Stimulated activated naive CD4-positive, alpha-beta T cell treated with Interleukin-2 at 50 U/mL for 16 hours (primary cell): ENCODE results near the gene CFHR2.
"Not testable (repeated sequence)": the region's sequence is repeated elsewhere in the genome, so short reads cannot be mapped to it uniquely, and the experiment has no call there.

Source experiments
- DNase-seq: peaks from one replicate; lab custom pipeline; 2025; lab: John Stamatoyannopoulos, UW

Gene CFHR2

DNA sequence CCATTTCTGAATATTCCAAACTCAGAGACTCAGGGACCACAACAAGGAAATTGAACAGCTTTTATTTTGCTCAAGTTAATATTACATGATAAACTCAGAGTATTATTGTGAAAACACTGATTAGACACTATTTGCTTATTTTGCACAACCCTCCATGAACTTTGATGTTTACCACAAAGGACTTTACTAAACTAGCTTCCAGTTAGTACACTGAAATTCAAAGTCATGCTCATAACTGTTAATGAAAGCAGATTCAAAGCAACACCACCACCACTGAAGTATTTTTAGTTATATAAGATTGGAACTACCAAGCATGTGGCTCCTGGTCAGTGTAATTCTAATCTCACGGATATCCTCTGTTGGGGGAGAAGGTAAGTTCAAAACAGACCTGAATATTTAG lies at the start of gene CFHR2:
CFHR2 (plus strand) TSS at position 171 of the 400 bp plus-strand sequence; CDS start at position 314, 143 bp downstream.
- not testable (repeated sequence) for DNase-seq

DNA sequence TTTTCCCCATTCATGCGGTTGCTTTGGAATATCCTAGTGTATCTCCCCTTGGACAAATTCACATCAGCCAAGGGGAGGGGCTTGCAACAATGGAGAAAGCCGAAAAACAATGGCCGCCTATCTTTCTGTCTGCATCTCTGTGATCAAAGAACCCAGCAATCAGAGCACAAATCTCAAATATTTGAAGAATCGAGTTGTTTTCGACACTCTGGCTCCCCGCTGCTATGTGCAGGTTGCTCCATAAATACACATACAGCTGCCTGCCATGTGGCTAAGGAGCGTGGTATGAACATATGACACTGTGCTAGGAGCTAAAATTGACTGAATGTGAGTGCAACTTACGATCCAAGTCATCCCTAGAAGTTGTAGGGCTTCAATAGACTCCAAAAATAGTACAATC lies 47.2 kb upstream of the CFHR2 start:
- DNase-seq: no peak

DNA sequence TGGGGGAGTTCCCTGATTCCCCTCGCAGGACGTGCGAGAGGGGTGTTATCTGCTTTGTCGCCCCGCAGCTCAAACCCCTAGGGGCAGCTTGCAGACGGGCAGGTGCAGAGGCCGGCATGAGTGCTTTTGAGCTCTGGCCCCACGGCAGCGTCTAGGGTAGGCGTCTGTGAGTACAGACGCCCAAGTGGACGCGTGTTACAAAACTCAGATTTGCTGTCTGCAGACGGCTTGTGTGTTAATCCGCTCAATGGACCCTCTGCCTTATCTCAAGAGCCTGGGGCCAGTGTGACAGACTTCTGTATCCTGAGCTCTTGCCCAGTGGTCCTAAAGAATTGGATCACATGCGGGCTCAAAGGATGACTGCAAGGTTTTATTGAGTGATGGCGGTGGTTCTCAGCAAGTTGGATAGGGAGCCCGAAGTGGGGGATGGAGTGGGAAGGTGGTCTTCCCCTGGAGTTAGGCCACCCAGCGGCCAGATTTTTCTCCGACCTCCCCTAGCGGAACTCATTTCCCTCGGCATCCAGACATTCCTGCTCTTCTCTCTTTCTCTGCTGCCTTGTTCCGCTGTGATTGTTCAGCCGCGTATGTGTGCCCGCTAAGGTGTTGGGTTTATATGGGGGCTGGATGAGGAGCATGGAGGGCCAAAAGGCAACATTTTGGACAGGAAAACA lies 46.2 kb upstream of the CFHR2 start:
- no peak for DNase-seq

DNA sequence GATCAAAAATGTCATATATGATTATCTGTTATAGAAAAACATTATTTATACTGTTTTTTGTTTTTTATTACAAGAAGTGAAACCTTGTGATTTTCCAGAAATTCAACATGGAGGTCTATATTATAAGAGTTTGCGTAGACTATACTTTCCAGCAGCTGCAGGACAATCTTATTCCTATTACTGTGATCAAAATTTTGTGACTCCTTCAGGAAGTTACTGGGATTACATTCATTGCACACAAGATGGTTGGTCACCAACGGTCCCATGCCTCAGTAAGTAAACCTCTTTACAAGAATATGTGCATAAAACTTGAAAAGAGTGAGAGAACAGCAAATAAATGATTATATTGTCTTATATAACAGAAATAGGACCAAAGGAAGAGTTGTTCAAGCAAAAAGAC lies 41.2 kb upstream of the CFHR2 start:
- DNase-seq: no peak

DNA sequence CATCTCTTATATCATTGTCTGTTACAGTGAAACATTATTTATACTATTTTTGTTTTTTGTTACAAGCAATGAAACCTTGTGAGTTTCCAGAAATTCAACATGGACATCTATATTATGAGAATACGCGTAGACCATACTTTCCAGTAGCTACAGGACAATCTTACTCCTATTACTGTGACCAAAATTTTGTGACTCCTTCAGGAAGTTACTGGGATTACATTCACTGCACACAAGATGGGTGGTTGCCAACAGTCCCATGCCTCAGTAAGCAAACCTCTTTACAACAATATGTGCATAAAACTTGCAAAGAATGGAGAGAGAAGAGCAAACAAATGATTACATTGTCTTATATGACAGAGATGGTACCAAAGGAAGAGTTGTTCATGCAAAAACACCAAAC lies 33.3 kb upstream of the CFHR2 start:
- no peak for DNase-seq

DNA sequence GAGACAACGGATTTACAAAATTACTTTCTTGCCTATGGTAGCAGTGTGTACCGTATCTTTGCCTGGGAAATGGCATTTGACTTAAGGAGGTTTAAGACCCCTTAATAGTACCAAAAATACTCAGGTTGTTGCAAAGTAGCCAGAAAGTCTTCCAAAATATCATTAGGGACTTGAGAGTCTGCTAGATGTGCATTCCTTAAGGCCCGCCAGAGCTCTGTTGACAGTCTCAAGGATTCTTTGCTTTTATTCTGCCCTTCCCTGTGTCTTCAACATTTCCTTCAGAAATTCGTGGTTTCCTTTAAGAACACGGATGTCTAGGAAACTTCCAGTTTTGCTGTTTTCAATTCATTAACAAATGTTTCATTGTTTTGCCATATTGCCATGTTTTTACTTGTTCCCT lies 31.3 kb upstream of the CFHR2 start:
- not testable (repeated sequence) for DNase-seq

DNA sequence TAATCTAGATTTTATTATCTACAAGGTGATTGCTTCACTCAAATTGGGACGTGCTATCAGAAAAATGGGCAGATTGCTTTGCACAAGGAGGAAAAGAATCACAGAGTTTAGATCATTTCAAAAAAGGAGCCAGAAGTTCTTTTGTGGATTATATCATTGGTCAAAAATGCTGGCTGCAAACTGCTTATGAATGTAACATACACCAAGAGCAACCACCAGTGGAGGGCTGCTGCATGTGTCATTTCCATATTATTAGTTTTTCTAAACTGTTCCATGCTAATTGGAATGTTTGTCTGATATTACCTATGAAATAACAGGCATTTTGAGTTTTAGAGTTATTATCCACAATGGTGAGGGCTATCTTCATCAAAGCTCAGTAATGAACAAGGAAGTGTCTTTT lies 16.7 kb upstream of the CFHR2 start:
- not testable (repeated sequence) for DNase-seq

DNA sequence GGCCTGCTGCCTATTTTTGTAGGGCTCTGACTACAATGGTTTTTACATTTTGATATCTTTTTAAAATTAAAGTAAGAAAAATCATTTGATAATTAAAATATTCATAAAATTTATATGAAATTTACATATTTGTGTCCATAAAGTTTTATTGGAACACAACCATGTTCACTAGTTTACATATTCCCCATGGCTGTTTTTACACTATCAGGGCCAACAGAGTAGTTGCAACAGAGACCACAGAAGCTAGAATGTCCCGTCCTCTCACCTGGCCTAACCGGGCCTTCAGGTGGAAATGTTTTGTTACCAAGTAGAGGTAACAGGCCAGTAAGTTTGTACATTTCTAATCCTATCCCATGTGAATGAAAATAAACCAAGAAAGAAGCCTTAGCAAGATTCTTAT lies 10.7 kb upstream of the CFHR2 start:
- not testable (repeated sequence) for DNase-seq

DNA sequence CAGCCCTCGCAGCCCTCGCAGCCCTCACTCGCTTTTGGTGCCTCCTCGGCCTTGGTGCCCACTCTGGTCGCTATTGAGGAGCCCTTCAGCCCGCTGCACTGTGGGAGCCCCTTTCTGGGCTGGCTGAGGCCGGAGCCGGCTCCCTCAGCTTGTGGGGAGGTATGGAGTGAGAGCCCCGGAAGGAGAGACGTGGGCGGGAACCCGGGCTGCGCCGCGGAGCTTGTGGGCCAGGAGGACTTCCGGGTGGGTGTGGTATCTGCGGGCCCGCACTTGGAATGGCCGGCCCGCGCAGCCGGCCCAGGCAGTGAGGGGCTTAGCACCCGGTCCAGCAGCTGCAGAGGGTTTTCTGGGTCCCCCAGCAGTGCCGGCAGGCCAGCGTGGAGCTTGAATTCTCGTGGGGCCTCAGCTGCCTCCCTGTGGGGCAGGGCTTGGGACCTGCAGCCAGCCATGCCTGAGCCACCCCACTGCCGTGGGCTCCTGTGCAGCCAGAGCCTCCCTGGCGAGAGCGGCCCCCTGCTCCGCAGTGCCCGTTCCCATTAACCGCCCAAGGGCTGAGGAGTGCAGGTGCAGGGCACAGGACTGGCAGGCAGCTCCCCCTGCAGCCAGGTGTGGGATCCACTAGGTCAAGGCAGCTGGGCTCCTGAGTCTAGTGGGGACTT lies 9.9 kb upstream of the CFHR2 start:
- DNase-seq: no peak

DNA sequence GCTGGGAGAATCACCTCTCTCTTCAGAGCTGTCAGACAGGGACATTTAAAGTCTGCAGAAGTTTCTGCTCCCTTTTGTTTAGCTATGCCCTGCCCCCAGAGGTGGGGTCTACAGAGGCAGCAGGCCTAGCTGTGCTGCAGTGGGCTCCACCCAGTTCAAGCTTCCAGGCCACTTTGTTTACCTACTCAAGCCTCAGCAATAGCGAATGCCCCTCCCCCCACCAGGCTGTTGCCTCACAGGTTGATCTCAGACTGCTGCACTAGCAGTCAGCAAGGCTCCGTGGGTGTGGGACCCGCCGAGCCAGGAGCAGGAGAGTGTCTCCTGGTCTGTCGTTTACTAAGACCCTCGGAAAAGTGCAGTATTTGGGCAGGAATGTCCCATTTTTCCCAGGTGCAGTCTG lies 2.1 kb upstream of the CFHR2 start:
- DNase-seq: not testable (repeated sequence)

DNA sequence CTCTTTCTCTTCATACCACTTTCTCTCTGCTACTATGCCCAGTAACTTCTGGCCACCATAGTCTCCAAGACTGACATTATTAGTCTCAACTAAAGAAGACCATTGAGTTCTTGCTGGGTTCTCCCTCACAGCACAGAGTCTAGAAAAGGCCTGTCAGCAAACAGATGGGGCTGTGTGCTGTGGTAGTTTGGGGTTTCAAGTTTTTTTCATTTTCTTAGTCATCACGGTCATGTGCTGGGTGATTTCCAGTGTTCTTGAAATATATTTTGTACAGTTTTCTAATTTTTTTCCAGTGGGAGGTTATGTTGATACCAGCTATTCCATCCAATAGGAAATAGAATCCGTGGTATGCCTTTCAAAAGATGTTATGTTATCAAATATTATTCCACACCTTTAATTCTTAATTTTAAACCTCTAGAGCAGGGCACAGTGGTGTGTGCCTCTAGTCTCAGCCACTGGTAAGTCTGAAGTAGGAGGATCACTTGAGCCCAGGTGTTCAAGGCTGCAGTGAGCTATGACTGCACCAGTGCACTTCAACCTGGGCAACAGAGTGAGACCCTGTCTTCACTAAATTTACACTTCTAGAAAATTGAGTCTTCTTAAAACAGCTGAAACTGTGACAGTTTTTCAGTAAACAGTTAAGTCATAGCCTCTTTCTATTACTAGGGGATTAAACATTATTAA lies 8.3 kb downstream of the CFHR2 start:
- DNase-seq: no peak

DNA sequence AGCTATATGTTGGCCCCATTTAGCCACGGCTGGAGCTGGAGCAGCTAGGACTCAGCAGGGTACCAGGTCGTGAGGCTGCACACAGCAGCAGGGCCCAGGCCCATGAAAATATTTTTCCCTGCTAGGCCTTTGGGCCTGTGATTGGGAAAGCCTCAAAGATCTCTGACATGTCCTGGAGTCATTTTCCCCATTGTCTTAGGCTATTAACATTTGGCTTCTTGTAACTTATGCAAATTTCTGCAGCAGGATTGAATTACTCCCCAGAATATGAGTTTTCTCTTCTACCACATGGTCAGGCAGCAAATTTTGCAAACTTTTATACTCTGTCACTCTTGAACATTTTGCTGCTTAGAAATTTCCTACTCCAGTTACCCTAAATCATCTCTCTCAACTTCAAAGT lies 11.2 kb downstream of the CFHR2 start:
- no peak for DNase-seq

DNA sequence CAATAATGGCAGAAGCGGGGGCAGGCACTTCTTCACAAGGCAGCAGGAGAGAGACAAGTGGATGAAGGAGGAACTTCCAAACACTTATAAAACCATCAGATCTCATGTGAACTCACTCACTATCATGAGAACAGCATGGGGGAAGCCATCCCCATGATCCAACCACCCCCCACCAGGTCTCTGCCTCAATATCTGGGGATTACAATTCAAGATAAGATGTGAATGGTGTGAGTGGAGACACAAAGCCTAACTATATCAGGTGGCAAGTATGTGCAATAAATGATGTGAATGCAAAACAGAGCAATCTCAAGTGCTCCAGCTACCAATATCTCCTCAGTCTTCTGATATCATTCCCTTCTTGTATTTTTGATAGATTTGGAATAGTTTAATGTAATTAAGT lies 12.4 kb downstream of the CFHR2 start:
- DNase-seq: no peak

DNA sequence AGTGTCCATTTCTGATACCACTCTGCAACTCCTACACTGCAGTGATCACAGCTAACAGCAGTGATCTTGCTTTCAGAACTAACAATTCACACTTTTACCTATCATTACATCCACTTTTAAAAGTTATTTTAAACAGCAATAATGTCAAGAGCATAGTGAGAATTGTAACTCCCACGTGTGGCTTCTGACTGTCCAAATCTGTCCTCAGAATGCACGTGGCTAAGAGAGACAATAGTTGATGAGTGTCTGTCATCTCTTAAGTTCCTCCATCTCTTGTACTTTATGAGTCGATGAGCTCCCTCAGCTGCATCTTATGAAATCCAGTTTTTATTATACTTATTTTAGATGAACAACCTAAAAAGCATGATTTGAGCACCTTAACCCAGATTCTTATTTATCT lies 17.3 kb downstream of the CFHR2 start:
- DNase-seq: no peak

DNA sequence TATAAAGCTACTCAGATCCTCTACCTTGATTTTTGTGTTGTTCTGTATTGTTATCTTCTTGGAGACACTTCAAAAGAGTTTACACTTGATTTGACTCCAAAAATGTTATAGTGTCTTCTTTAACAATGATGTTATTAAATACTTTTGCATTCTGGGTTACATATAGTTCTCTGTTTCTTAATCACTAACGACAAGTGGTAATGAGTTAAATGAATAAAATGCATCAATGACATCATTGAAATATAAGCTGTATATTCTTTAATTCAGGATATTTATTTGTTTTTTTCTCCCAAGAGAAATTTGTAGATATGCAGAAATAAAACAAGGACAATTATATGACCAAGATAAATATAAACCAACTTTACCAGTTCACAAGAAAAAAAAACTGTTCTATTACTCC lies 26.6 kb downstream of the CFHR2 start:
- DNase-seq: no peak

DNA sequence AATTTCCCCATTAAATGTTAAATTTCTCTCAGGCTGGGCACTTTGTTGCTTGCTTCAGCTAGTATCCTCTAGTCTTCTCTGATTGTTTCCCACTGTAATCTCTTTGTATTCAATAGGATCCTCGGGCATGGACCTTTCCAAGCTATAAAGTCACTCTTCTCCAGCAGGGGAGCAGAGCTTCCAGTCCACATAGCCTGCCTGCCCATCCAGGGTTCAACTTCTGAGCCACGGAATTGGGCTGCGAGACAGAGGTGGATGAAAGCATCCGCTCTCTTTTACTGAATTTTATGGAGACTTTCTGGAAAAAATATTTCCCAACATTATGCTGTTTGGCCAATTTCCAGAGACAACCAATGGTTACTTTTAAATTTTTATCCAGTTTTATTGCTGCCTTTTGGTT lies 32.7 kb downstream of the CFHR2 start:
- DNase-seq: no peak

DNA sequence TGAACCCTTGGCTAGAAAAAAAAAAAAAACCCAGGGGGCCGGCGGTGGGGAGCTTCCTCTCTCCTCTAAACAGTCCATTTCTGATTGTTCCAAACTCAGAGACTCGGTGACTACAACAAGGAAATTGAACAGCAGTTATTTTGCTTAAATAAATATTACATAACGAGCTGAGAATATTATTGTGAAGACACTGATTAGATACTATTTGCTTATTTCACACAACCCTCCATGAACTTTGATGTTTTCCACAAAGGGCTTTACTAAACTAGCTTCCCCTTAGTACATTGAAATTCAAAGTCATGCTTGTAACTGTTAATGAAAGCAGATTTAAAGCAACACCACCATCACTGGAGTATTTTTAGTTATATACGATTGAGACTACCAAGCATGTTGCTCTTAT lies 33.7 kb downstream of the CFHR2 start, which contains the start of gene CFHR5:
CFHR5 (plus strand) TSS at position 279 of the 400 bp plus-strand sequence; CDS start at position 388, 109 bp downstream.
- no peak for DNase-seq

DNA sequence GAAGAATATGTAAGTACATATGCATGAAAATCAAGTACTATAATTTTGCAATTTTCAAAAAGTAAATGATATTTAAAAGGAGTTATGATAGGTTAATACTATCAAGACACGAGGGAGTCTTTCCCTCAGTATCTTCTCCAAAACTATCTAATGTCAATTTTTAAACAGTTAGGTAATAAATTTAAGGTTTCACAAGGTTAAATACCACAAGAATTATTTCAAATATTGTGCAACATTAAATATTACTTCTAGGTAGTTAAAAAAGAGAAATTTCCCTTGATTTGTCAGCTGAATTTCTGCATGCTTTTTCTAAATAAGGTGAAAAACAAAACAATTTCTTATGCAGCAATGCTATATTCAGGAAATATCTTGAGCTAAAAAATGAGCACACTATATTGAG lies 37.3 kb downstream of the CFHR2 start:
- no peak for DNase-seq

DNA sequence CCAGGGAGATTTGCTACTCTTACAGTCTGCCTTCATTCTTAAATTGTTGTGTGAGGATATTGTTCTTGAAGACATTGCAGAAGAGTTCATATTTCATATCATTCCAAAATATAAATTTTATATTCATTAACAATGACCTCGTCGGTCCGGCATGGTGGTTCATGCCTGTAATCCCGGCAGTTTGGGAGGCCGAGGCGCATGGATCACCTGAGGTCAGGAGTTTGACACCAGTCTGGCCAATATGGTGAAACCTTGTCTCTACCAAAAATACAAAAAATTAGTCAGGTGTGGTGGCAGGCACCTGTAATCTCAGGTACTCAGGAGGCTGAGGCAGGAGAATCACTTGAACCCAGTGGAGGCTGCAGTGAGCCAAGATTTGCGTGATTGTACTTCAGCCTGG lies 38.7 kb downstream of the CFHR2 start:
- not testable (repeated sequence) for DNase-seq

DNA sequence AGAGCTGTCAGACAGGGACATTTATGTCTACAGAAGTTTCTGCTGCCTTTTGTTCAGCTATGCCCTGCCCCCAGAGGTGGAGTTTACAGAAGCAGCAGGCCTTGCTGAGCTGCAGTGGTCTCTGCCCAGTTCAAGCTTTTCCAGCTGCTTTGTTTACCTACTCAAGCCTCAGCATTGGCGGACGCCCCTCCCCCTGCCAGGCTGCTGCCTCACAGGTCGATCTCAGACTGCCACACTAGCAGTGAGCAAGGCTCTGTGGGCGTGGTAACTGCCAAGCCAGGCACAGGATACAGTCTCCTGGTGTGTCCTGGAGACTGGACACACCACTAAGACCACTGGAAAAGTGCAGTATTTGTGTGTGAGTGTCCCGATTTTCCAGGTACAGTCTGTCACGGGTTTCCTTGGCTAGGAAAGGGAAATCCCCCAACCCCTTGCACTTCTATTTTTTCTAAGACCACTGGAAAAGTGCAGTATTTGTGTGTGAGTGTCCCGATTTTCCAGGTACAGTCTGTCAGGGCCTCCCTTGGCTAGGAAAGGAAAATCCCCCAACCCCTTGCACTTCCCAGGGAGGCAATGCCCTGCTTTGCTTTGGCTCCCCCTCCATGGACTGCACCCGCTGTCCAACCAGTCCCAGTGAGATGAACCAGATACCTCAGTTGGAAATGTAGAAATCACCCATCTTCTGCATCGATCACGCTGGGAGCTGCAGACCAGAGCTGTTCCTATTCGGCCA lies 48.5 kb downstream of the CFHR2 start:
- DNase-seq: not testable (repeated sequence)

DNA sequence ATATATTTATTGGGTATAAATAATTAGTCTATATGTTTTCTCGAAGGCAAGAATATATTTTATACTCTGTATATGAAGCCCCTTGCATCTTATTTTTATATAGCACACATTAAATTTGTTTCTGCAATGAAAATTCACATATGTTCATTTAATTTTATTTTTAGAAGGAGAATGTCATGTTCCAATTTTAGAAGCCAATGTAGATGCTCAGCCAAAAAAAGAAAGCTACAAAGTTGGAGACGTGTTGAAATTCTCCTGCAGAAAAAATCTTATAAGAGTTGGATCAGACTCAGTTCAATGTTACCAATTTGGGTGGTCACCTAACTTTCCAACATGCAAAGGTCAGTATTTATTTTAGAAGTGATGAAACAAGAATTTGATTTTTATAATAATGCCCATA lies 50.4 kb downstream of the CFHR2 start:
- no peak for DNase-seq

DNA sequence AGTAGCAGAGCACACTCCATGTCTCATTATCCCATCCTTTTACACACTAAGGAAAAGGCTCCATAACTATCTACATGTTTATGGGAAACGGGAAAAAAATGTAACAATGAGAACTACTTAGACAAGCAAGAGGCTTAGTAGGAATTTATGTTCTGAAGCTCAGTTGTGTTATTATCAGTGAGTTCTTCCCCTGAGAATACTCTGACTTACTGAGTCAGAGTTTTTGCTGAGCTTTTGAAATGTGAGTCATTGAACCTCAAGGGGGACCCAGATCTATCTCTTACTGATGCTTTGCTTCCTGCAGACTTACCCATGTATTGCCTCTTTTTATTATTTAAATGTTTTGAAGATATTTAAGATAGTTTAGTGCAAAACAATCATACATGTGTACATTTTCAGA lies 53.9 kb downstream of the CFHR2 start:
- no peak for DNase-seq

DNA sequence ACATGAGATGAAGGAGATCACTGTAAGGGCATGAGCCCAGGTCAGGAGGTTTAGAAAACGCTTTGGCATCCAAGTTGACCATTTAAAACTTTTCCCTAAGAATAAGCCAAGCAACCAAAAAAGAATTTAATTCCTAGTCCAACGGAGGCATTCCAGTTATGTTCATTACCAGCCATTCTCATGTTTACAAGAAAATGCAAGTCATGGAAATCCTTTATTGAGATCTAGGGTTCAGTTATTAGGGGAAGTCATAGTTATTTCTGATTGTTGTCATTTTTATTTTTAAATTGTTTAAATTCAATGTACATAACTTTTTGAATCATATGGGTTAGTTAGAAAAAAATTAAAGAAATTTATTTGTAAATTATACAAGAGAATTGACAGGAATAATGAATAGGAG lies 58.3 kb downstream of the CFHR2 start:
- DNase-seq: no peak
